ENCODE data around the gene ZNF750. TPM values are rescaled to one million over a fixed set of nuclear protein-coding genes. Genes with fewer than 3 reads are reported as not detected.

ZNF750 gene
- total RNA-seq, 1 donor from 2014 or later: 0.34 TPM

DNA sequence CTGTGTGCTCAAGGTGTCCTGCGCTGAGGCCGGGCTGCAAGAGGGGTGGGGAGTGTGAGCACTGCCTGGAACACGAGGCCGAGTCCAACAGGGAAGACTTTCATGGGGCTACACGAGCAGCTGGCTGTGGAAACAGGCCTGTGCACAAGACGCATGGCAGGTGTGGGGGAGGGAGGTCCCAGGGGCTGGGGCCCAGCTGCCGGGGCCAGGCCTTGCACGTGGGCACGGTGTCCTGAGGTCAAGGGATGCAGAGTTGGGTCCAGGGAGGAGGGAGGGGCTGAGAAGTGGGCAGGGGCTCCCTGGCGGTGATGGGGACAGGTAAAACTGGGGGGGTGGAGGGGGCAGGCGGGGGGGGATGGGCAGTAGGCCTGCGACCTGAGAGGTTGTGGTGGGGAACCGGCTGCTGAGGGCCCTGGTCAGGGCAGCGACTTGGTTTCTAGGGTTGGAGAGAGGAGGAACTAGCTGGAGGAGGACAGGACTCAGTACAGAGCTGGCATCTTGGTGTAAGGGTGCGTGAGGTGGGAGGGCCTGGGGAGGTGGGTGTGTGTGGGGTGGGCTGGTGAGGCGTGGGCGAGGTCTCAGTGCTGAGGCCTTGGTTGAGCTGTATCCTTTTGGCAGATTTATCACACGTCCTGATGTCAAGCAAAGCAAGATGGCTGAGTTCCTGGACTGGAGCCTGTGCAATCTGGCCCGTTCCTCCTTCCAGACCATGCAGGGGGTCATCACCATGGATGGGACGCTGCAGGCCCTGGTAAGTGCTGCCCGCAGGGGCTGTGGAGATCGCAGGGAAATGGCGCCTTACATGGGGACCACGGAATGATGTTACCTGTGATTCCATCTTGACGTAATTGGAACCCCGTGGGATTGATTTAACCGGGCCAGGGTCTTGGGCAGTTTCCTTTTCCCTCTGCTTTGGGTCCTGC, 58.6 kb downstream of the ZNF750 start:
- Histone ChIP-seq H3K27ac (ENCODE audit: low read depth, low read length) (no peak overlapping the region), H3K4me3 (ENCODE audit: insufficient read depth, low read depth, low read length) (no peak overlapping the region), H3K36me3 (ENCODE audit: insufficient read depth, low read length) (no peaks in the 10 kb centered on the region), H3K4me2 (ENCODE audit: low read length) (no peak overlapping the region), H3K9me3 (ENCODE audit: insufficient read depth, low read depth, low read length) (no peaks in the 10 kb centered on the region), H3K79me2 (ENCODE audit: insufficient read depth, low read length) (peaks cover 5% of the 10 kb centered on the region), H4K20me1 (ENCODE audit: insufficient read depth, low read length) (peaks cover 13% of the 10 kb centered on the region), H3K27me3 (ENCODE audit: insufficient read depth, low read length) (no peaks in the 10 kb centered on the region), H3K4me1 (ENCODE audit: insufficient read depth, low read length) (no peaks in the 10 kb centered on the region), H2AFZ (ENCODE audit: low read depth, low read length) (no peak overlapping the region), H3K9ac (ENCODE audit: low read length) (no peak overlapping the region)
- Mint-ChIP-seq H3K27ac (ENCODE audit: unreplicated experiment) (no peak overlapping the region), H3K9me3 (ENCODE audit: unreplicated experiment) (peaks cover 3% of the 10 kb centered on the region), H3K4me1 (ENCODE audit: low read depth, unreplicated experiment) (no peaks in the 10 kb centered on the region), H3K36me3 (ENCODE audit: low read depth, unreplicated experiment) (peaks cover 11% of the 10 kb centered on the region), H3K27me3 (ENCODE audit: low read depth, unreplicated experiment) (no peaks in the 10 kb centered on the region), H3K4me3 (ENCODE audit: unreplicated experiment) (no peak overlapping the region)
- FAIRE-seq (no peak), DNase-seq (ENCODE audit: low read depth) (no peak)
- TF ChIP-seq EZH2 (IDR thresholded peaks at IDR 0.05; ENCODE audit: insufficient read depth, low read length): no peak
- TF ChIP-seq, protein P1, sequence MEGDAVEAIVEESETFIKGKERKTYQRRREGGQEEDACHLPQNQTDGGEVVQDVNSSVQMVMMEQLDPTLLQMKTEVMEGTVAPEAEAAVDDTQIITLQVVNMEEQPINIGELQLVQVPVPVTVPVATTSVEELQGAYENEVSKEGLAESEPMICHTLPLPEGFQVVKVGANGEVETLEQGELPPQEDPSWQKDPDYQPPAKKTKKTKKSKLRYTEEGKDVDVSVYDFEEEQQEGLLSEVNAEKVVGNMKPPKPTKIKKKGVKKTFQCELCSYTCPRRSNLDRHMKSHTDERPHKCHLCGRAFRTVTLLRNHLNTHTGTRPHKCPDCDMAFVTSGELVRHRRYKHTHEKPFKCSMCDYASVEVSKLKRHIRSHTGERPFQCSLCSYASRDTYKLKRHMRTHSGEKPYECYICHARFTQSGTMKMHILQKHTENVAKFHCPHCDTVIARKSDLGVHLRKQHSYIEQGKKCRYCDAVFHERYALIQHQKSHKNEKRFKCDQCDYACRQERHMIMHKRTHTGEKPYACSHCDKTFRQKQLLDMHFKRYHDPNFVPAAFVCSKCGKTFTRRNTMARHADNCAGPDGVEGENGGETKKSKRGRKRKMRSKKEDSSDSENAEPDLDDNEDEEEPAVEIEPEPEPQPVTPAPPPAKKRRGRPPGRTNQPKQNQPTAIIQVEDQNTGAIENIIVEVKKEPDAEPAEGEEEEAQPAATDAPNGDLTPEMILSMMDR (IDR thresholded peaks at IDR 0.05; ENCODE audit: insufficient read depth, low read depth, low read length): no peak

DNA sequence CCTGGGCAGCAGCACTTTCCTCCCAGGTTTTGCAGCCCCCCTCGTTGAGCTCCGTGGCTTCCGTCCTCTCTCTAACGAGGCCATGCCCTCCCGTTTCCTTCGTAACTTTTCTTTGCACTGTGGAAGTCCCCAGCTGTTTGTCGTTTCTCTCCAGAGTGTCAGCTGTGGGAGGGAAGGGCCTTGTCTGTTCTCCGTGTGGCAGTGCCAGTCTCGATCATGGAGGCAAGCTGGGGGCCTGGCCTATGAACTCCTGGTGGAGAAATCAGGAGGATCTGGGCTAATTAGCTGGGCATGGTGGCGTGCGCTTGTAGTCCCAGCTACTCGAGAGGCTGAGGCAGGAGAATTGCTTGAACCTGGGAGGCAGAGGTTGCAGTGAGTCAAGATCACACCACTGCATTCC, 59.6 kb downstream of the ZNF750 start:
- no peaks in the 10 kb centered on the region for H3K27me3 Mint-ChIP-seq (ENCODE audit: low read depth, unreplicated experiment)
- no peak for DNase-seq (ENCODE audit: low read depth)
- peaks cover 3% of the 10 kb centered on the region for H3K9me3 Mint-ChIP-seq (ENCODE audit: unreplicated experiment)

More for the DNA sequence above, 59.6 kb downstream of the ZNF750 start:
- no peak for FAIRE-seq
- Histone ChIP-seq H3K9ac (ENCODE audit: low read length) (no peak overlapping the region), H3K79me2 (ENCODE audit: insufficient read depth, low read length) (no peaks in the 10 kb centered on the region), H3K4me2 (ENCODE audit: low read length) (no peak overlapping the region), H3K4me3 (ENCODE audit: insufficient read depth, low read depth, low read length) (no peak overlapping the region), H3K27me3 (ENCODE audit: insufficient read depth, low read length) (no peaks in the 10 kb centered on the region), H3K4me1 (ENCODE audit: insufficient read depth, low read length) (no peaks in the 10 kb centered on the region), H3K36me3 (ENCODE audit: insufficient read depth, low read length) (peaks cover 3% of the 10 kb centered on the region), H3K27ac (ENCODE audit: low read depth, low read length) (no peak overlapping the region), H2AFZ (ENCODE audit: low read depth, low read length) (no peak overlapping the region), H4K20me1 (ENCODE audit: insufficient read depth, low read length) (peaks cover 11% of the 10 kb centered on the region), H3K9me3 (ENCODE audit: insufficient read depth, low read depth, low read length) (no peaks in the 10 kb centered on the region)
- Mint-ChIP-seq H3K4me3 (ENCODE audit: unreplicated experiment) (no peak overlapping the region), H3K4me1 (ENCODE audit: low read depth, unreplicated experiment) (no peaks in the 10 kb centered on the region), H3K36me3 (ENCODE audit: low read depth, unreplicated experiment) (peaks cover 11% of the 10 kb centered on the region), H3K27ac (ENCODE audit: unreplicated experiment) (peak overlapping the region; percentile 83)
- TF ChIP-seq, protein P1 (IDR thresholded peaks at IDR 0.05; ENCODE audit: insufficient read depth, low read depth, low read length): no peak
- TF ChIP-seq EZH2 (IDR thresholded peaks at IDR 0.05; ENCODE audit: insufficient read depth, low read length): no peak
